ENCODE data around the gene VPS16.
"Not testable (repeated sequence)": the region's sequence is repeated elsewhere in the genome, so short reads cannot be mapped to it uniquely, and the experiment has no call there.

The VPS16 gene

GRCh38 chr20:2816583-2817340, 23.8 kb upstream of the VPS16 start:
- peaks cover 13% of the 10 kb centered on the region for H3K4me1 Mint-ChIP-seq
- DNase-seq = peak; percentile 40
- no peaks in the 10 kb centered on the region for H3K36me3 Mint-ChIP-seq
- H3K9me3 Mint-ChIP-seq = peaks cover 5% of the 10 kb centered on the region
- CTCF ChIA-PET = interaction anchor here (0.9 to 1.5 kb wide), 3 partner anchors 8 to 184 kb away, joined by 3 to 5 read pairs (median 3); no protein-coding TSS in a partner anchor
- H3K27me3 Mint-ChIP-seq = peaks cover 88% of the 10 kb centered on the region
- H3K27ac Mint-ChIP-seq = no peak overlapping the region
- H3K4me3 Mint-ChIP-seq = no peak overlapping the region

DNA sequence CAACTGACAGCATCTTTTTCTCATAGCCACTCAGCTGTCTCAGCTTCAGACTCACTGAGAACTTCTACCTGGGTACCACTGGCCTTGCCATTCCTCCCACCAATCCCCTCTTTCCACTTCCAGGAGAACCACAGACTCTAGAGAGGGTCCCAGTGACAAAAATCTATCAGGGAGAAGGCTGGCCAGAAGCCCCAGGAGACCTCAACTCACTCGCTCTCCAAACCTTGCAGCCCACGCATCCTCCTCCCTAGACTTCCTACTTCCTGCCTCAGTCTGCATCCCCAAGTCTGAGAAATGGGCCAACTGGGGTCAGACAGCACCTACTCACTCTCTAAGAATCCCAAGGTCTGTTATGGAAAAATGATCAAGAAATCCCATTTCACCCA, 23.2 kb upstream of the VPS16 start:
- no peaks in the 10 kb centered on the region for H3K36me3 Mint-ChIP-seq

GRCh38 chr20:2817891-2818595, 22.5 kb upstream of the VPS16 start:
- CTCF ChIA-PET = no interaction called here
- peaks cover 87% of the 10 kb centered on the region for H3K27me3 Mint-ChIP-seq
- H3K36me3 Mint-ChIP-seq = no peaks in the 10 kb centered on the region
- no peak overlapping the region for H3K4me3 Mint-ChIP-seq
- peaks cover 3% of the 10 kb centered on the region for H3K9me3 Mint-ChIP-seq
- H3K27ac Mint-ChIP-seq = no peak overlapping the region
- DNase-seq = no peak
- peaks cover 19% of the 10 kb centered on the region for H3K4me1 Mint-ChIP-seq

More for the DNA sequence above, 23.2 kb upstream of the VPS16 start:
- CTCF ChIA-PET = interaction anchor here (1.5 kb wide), 1 partner anchor 184 kb away, joined by 5 read pairs; no protein-coding TSS in a partner anchor
- Mint-ChIP-seq H3K9me3 (peaks cover 3% of the 10 kb centered on the region), H3K27me3 (peaks cover 92% of the 10 kb centered on the region), H3K27ac (no peak overlapping the region), H3K4me1 (peaks cover 19% of the 10 kb centered on the region), H3K4me3 (no peak overlapping the region)
- DNase-seq = no peak

DNA sequence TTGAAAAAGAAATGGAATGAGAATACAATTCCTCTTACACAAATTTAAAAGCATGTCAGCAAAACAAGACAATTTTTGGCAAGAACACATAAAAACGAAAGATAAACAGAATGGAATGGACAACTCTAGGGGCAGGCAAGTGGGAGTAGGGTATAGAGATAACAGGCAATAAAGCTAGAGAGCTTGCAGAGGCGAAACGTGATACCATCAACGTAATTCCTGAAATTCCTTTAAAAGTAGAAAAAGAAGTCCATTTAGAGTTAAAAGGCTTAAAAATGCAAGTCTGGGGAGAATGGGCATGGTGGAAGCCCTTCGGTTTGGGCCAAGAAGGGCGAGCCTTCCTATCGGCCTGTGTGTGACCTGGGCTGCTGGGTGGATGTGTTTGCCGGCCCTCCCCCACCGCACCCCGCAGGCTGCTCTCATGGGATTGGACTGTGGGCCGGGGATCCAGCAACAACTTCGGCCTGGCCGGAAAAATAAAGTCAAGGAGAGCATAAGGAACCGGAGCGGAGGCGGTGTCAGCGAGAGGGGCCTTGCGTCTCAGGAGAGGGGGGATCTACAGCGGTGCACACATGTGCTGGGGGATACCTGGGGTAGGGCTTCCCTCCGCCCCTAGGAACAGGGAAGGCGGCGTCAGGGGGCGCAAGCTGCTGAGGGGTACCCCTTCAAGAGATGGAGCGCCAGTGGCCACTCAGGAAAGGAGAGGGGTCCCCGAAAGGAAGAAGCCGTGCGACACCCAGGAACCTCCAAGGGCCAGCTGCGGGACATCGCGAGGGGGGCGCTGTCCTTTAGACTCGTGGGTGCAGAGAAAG, 20.3 kb upstream of the VPS16 start:
- peaks cover 19% of the 10 kb centered on the region for H3K4me1 Mint-ChIP-seq
- no peak overlapping the region for H3K4me3 Mint-ChIP-seq
- no peaks in the 10 kb centered on the region for H3K9me3 Mint-ChIP-seq
- CTCF ChIA-PET = no interaction called here
- DNase-seq = no peak
- H3K36me3 Mint-ChIP-seq = no peaks in the 10 kb centered on the region
- H3K27ac Mint-ChIP-seq = no peak overlapping the region
- peaks cover 67% of the 10 kb centered on the region for H3K27me3 Mint-ChIP-seq

GRCh38 chr20:2820896-2821869, 19.4 kb upstream of the VPS16 start:
- CTCF ChIA-PET = no interaction called here
- no peak for DNase-seq
- peaks cover 61% of the 10 kb centered on the region for H3K27me3 Mint-ChIP-seq
- H3K4me3 Mint-ChIP-seq = no peak overlapping the region
- H3K36me3 Mint-ChIP-seq = no peaks in the 10 kb centered on the region
- H3K27ac Mint-ChIP-seq = no peak overlapping the region
- peaks cover 25% of the 10 kb centered on the region for H3K4me1 Mint-ChIP-seq
- H3K9me3 Mint-ChIP-seq = no peaks in the 10 kb centered on the region

- Mint-ChIP-seq H3K36me3 (no peaks in the 10 kb centered on the region), H3K4me1 (peaks cover 34% of the 10 kb centered on the region), H3K27ac (no peak overlapping the region), H3K27me3 (peaks cover 61% of the 10 kb centered on the region), H3K4me3 (no peak overlapping the region), H3K9me3 (no peaks in the 10 kb centered on the region)
- CTCF ChIA-PET = interaction anchor here (0.7 kb wide), 1 partner anchor 53 kb away, joined by 3 read pairs; no protein-coding TSS in a partner anchor
- peak; percentile 74 for DNase-seq
Measured at GRCh38 chr20:2822073-2822472, 18.5 kb upstream of the VPS16 start.

GRCh38 chr20:2825761-2826160, 14.8 kb upstream of the VPS16 start:
- no peaks in the 10 kb centered on the region for H3K9me3 Mint-ChIP-seq
- CTCF ChIA-PET = no interaction called here
- peaks cover 56% of the 10 kb centered on the region for H3K27me3 Mint-ChIP-seq
- no peaks in the 10 kb centered on the region for H3K36me3 Mint-ChIP-seq
- no peak overlapping the region for H3K4me3 Mint-ChIP-seq
- no peak for DNase-seq
- peaks cover 26% of the 10 kb centered on the region for H3K4me1 Mint-ChIP-seq
- no peak overlapping the region for H3K27ac Mint-ChIP-seq

GRCh38 chr20:2826655-2827054, 13.9 kb upstream of the VPS16 start:
- Mint-ChIP-seq H3K27ac (no peak overlapping the region), H3K36me3 (no peaks in the 10 kb centered on the region), H3K4me1 (peaks cover 23% of the 10 kb centered on the region), H3K4me3 (no peak overlapping the region), H3K27me3 (peaks cover 54% of the 10 kb centered on the region), H3K9me3 (no peaks in the 10 kb centered on the region)
- no peak for DNase-seq
- CTCF ChIA-PET = no interaction called here

DNA sequence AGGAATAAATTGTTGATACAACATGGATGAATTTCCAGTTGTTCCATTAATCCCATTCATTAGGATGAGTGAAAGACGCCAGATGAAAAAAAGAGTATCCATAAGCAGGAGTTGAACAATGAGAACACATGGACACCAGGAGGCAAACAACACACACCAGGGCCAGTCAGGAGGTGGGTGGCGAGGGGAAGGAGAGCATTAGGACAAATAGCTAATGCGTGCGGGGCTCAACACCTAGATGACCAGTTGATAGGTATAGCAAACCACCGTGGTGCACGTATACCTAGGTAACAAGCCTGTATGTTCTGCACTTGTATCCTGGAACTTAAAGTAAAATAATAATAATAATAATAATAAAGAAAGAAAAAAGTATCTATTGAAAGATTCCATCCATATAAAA, 11.2 kb upstream of the VPS16 start:
- no peaks in the 10 kb centered on the region for H3K9me3 Mint-ChIP-seq
- H3K27ac Mint-ChIP-seq = no peak overlapping the region
- H3K36me3 Mint-ChIP-seq = no peaks in the 10 kb centered on the region
- CTCF ChIA-PET = no interaction called here
- peaks cover 19% of the 10 kb centered on the region for H3K4me1 Mint-ChIP-seq
- no peak for DNase-seq
- no peak overlapping the region for H3K4me3 Mint-ChIP-seq
- peaks cover 57% of the 10 kb centered on the region for H3K27me3 Mint-ChIP-seq

DNA sequence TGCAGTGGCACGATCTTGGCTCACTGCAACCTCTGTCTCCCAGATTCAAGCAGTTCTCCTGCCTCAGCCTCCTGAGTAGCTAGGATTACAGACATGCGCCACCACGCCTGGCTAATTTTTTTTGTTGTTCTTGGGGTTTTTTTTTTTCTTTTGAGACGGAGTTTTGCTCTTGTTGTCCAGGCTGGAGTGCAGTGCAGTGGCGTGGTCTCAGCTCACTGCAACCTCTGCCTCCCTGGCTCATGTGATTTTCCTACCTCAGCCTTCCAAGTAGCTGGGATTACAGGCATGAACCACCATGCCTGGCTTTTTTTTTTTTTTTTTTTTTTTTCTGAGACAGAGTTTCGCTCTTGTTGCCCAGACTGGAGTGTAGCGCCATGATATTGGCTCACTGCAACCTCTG, 9.3 kb upstream of the VPS16 start:
- H3K27ac Mint-ChIP-seq, CTCF ChIA-PET, H3K4me3 Mint-ChIP-seq, DNase-seq, H3K9me3 Mint-ChIP-seq, H3K36me3 Mint-ChIP-seq: not testable (repeated sequence)
- H3K27me3 Mint-ChIP-seq = peaks cover 57% of the 10 kb centered on the region
- H3K4me1 Mint-ChIP-seq = peaks cover 13% of the 10 kb centered on the region

GRCh38 chr20:2833761-2834160, 6.8 kb upstream of the VPS16 start:
- Mint-ChIP-seq H3K9me3 (no peaks in the 10 kb centered on the region), H3K36me3 (peaks cover 8% of the 10 kb centered on the region), H3K4me1 (peaks cover 2% of the 10 kb centered on the region), H3K27ac (no peak overlapping the region), H3K27me3 (peaks cover 34% of the 10 kb centered on the region), H3K4me3 (no peak overlapping the region)
- CTCF ChIA-PET = no interaction called here
- DNase-seq = no peak

DNA sequence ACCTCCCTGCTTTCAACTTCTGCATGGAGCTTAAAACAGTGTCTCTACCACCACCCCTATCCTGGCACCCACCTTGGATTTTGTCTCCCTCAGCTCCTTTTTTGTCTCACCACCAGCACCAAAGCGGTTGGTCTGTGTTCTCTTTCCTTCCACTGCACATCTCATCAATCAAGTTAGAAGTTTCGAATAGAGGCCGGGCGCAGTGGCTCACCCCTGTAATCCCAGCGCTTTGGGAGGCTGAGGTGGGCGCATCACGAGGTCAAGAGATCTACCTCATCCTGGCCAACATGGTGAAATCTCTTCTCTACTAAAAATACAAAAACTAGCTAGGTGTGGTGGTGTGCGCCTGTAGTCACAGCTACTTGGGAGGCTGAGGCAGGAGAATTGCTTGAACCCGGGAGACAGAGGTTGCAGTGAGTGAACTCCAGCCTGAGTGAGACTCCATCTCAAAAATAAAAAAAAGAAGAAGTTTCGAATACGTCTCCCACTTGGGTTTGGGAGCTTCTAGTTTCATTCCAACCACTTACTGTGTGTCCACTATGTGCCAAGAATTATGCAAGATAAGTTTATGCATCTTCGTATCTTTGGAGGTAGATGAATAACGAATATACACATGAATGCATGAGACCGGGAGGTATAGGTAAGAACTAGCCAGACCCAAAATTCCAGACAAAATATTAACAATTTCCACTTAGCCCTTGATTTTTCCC, 6.0 kb upstream of the VPS16 start:
- CTCF ChIA-PET = no interaction called here
- DNase-seq = no peak
- peaks cover 28% of the 10 kb centered on the region for H3K27me3 Mint-ChIP-seq
- H3K36me3 Mint-ChIP-seq = peaks cover 11% of the 10 kb centered on the region
- H3K9me3 Mint-ChIP-seq = no peaks in the 10 kb centered on the region
- H3K27ac Mint-ChIP-seq = no peak overlapping the region
- H3K4me1 Mint-ChIP-seq = peaks cover 7% of the 10 kb centered on the region
- no peak overlapping the region for H3K4me3 Mint-ChIP-seq

- H3K4me3 Mint-ChIP-seq = no peak overlapping the region
- peaks cover 20% of the 10 kb centered on the region for H3K27me3 Mint-ChIP-seq
- CTCF ChIA-PET = no interaction called here
- no peak overlapping the region for H3K27ac Mint-ChIP-seq
- H3K36me3 Mint-ChIP-seq = peaks cover 11% of the 10 kb centered on the region
- no peaks in the 10 kb centered on the region for H3K9me3 Mint-ChIP-seq
- no peak for DNase-seq
- peaks cover 11% of the 10 kb centered on the region for H3K4me1 Mint-ChIP-seq
Measured at GRCh38 chr20:2835331-2835796, 5.2 kb upstream of the VPS16 start.
